ENCODE data around the gene SUCLG1.

DNA sequence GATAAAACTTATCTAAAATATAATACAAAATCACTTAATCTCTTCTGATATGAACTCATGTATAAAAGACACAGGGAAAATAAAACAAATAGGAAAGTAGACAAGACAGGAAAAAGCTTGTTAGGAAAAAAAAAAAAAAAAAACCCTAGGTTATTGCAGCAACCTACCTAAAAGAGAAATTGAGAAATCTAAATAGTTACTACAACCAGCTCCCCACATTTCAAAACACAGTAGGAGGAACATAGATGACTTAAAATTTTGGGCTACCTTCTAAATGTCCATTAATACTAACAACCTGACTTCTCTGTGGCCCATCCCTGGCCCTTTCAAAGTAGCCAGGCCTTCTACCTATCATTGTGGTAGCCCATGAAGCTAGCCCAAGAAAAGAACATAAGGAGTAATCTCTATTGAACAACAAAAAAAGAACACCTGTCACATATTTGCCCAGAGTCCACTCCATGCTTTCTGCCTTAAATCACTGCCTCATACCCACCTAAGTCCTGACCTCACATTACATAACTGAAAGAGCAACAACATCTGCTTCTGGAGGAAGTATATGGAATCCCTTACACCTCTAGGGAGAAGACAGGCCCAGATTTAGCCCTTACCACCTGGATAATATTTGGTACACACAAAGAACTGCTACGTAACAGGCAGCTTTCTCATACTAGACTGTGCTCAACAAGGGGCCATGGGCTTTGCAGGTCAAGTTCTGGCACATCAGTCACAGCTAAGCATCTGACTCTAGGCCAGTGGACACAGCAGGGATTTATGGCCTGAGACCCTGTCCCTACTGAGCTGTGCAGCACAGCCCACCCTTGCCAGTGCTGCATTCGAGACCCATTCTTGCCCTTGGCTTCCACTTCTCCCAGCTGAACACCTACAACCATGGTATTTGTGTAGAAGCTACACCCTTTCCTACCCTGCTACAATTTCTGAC, 8.5 kb downstream of the SUCLG1 start:
- no peak for TF ChIP-seq ZBTB7A (tag by site-specific recombination; IDR thresholded peaks at IDR 0.05; ENCODE audit: low read depth)
- TF ChIP-seq HOXA7 (CRISPR knock-in tag; IDR thresholded peaks at IDR 0.05; ENCODE audit: borderline replicate concordance): no peak
- TF ChIP-seq KLF7 (tag by site-specific recombination; IDR thresholded peaks at IDR 0.05; ENCODE audit: borderline replicate concordance): no peak
- TF ChIP-seq KLF10 (tag by site-specific recombination; IDR thresholded peaks at IDR 0.05): no peak
- TF ChIP-seq EGR2 (tag by site-specific recombination; IDR thresholded peaks at IDR 0.05; ENCODE audit: low read depth): no peak
- TF ChIP-seq REST (tag by site-specific recombination; IDR thresholded peaks at IDR 0.05): no peak
- TF ChIP-seq ZBTB8A (tag by site-specific recombination; IDR thresholded peaks at IDR 0.05): no peak

All from HEK293 (cell line).